GM18867 (cell line): ENCODE results near the gene GABRD.

Source experiments
- ATAC-seq: cut with Tn5 transposase; IDR thresholded peaks from one replicate; pipeline ENCODE4 v1.9.1; 2021; ENCODE audit warnings: mild to moderate bottlenecking, moderate library complexity; ENCODE audit not compliant: unreplicated experiment

The GABRD gene

DNA sequence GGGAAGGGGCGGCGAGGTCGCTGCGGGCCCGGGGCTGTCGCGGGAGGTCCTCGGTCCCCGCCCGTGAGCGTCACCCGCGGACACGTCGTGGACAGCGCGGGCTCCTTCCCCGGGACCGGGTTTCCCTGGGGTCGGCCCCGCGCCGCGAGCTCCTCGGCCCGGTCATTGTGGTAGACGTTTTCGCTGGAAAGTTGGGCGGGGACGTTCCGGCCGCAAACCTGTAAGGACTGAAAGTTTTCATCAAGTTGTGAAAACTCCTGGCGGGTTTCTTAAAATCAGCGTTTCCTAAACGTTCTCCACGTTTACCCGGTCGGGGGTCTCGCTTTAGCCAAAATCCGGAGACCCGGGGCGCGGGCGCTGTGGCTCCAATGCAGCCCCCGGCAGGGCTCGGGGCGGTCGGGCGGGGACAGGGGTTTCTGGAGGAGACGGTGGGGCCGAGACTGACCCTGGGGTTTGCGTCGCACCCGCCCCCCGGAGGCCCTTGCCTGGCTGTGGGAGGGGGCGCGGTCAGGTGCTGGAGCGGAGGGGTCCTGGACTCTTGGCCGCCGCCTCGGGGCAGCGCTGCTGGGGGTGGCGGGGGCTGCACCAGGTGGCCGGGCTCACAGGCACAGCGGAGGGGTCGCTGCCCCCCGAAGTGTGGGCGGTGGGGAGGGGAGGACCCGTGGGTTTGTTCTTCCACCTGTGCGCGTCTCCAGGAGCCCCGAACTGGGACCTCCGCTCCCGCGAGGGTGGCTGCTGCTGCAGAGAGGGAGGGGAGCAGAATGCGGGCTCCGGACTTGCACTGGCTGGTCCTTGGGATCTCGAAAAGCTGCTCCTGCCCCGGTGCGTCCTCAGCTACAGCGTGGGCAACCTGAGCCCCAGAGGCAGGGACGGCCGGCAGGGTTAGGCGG is 31.9 kb downstream of the GABRD start:
- ATAC-seq = no peak

DNA sequence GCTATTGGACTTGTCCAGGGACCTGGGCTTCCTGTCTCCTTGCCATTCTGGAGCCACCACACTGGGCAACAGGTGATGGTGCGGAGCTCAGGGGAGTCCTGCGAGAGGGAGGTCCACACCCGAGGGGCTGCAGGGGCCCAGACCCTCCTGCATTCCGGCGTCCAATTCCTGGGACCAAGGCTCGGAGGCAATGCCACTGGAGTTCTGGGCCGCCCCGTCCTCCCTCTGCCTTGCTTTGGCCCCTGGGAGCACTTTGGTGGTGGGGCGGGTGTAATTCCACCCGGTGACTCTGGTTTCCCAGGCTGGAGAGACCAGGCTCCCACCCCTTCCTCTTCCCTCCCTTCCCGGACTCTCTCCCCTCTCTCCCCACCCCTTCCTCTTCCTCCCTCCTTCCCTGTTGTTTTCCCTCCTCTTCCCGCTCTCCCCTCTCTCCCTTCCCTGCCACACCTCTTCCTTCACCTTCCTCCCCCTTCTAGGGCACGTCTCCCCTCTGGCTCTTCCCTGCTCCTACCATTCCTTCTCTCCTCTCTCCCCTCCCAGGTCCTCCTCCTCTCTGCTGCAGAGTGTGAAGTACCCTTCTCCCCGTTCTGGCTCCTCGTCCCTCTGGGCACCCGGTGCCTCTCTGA is 33.0 kb downstream of the GABRD start:
- no peak for ATAC-seq

DNA sequence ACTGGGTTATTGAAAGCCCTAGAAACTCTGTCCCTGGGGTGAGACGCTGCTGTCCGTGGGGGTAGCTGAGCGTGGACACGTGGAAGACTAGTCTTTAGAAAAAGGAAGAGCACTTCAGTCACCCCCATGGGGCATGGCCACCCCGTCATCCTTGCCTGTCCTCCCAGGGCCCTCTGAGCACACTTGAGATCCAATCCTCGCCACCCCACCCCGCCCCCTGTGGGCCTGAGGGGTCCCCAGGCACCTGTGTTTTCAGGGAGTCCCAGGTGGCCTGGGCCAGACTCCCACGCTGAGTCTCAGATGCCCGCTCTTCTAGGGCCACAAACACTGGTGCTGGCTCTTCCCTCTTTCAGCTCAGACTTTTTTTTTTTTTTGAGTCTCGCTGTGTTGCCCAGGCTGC is 33.6 kb downstream of the GABRD start:
- no peak for ATAC-seq

DNA sequence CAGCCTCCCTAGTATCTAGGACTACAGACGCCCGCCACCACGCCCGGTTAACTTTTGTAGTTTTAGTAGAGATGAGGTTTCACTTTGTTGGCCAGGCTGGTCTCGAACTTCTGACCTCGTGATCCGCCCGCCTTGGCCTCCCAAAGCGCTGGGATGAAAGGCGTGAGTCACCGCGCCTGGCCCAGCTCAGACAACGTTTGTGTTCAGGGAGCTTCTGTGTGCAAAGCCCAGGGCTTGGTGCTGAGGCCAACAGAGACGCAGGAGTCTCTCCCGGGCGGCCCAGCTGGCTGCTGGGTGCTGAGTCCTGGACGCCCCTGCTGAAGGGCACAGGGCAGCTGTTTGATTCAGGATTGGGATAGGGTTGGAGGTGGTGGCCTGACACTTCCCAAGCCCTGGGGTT is 34.1 kb downstream of the GABRD start:
- ATAC-seq = no peak

DNA sequence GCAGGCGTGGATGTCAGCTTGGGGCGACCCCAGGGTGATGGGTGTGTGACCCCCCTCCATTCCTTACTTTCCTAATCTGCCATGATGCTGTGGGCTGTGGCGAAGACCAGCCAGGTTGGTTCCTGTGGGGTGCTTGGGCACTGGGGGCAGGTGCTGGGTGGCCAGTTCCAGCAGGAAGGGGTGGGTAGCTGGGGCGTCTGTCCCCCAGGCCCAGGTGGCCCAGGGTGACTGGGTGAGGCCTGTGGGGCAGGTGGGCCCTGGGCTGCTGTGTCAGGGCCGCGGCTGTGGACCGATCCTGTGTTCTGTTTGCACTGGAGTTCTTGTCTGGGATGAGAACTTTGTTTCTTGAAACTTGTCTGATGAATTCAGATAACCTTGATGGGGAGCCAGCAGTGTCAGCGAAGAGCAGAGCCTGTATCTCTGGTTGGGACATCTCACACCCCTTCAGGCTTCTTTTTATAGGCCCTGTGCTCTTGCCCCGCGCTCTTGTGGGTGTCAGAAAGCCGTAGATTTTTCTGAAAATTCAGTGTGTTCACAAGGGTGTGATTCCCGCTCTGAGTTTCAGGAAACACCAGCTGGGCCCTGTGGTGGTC is 34.7 kb downstream of the GABRD start:
- ATAC-seq = no peak

DNA sequence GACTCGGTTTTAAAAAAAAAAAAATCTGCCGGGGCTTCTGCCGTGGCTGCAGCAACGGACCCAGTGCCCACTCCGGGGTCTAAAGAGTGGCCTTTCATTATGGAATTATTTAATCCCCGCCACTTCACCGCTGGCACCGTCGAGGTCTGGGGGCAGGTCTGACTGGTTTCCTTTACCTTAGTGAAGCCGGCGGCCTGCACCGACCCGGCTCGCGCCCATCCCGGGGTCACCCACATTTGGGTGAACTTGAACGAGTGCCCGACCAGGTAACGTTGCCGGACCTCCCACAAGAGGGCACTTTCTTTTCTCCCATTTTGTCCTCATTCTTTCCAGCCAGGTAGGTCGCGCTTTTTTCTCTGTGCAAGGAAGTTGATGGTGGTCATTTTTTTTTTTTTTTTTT is 35.4 kb downstream of the GABRD start:
- no peak for ATAC-seq

DNA sequence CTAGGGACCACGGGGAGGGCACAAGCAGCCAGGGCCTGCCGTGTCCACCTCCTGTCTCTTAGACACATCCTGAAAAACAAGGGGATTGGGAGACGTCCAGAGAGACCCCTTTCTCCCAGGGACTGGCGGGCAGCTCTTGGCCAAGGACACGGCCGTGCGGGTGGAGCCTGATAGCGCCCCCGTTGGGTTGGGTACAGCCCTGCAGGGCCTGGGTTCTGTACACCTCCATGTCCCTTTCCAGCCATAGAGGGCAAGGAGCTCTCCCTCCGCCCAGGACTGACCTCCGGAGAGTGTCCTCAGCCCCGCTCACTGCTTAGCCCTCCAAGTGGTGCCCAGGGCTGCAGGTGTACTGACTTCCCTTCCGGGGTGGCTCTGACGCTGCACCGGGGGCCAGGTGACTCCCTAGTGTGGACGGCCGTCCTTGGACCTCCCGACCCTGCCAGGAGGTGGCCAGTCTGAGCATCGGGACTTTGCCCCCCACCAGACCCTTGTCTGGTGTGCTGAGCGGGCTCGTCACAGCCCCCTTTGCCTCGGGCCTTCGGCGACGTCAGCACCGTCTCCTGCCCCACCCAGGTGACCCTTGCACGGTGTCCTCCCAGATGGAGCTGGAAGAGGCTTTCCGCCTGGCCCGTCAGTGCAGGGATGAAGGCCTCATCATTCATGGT is 36.9 kb downstream of the GABRD start:
- ATAC-seq = no peak

DNA sequence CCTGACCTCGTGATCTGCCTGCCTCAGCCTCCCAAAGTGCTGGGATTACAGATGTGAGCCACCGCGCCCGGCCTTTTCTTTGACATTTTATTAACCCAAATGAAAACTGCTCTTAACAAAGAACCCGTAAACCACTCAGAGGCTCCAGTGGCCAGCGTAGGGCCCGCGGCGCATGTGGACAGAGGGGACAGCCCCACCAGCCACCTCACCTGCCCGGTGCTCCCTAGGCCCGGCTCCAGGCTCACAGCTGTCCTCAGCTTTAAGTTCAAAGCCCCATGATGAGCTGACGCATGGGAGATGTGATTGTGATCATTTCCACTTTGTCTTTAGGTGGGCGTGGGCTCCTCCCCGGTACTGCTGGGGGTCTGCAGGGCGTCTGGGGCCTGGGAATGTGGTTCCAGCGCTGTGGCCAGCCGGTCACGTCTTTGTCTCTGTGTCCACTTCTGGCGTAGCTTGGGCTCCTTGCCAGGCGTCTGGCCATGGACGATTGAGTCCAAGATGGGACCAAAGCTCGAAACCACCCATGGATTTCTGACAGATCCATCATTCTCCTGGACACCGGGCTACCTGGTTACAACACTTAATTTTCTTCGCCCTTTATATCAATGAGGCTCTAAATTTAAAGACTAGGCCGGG is 37.9 kb downstream of the GABRD start:
- no peak for ATAC-seq

DNA sequence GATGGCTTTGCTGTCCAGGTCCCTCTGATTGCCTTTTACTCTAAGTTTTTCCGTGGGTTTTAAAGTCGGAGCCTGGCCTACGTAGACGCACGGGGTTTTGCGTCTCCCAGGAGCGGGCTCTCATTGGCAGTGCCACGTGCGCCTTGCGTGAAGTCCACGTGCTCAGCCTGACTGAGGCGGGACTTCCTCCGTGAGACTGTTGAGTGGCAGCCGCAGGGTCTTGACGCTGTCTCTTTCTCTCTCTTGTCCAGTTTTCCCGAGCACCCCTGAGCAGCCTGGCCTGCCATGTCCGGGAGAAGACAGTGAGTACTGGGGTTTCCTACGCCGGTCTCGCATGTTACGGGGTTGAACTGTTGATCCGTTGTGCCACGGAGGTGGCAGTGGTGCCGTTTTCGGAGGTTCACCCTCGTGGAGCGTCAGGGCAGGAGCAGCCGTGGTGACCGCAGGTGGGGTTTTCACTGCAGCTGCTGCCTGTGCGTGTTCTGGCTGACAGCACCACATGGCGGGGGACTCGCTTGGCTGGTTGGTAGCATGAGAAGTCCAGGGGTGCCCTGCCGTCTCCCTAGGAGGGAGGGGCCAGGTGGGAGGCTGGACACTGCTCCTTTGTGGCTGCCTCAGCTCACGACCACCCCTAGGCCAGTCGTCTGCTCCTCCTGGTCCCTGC is 40.3 kb downstream of the GABRD start:
- no peak for ATAC-seq

DNA sequence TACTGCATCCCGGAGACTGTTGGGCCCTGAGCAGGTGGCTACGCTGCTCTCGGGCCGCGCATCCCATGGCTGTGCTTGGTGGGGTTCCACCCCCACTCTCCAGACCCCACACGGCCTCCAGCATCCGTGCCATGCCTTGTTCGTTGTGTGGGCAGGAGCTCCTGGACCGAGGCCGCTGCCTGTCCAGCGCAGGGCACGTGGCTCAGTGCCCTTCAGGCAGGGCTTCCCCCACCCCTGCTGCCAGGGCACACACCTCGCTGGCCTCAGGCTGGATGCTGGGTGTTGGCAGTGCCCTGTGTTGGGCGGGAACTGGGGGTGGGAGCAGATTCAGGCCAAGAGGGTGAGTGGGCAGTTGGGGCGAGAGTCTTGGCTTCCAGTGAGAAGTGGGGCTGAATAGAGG is 40.9 kb downstream of the GABRD start:
- ATAC-seq = no peak

DNA sequence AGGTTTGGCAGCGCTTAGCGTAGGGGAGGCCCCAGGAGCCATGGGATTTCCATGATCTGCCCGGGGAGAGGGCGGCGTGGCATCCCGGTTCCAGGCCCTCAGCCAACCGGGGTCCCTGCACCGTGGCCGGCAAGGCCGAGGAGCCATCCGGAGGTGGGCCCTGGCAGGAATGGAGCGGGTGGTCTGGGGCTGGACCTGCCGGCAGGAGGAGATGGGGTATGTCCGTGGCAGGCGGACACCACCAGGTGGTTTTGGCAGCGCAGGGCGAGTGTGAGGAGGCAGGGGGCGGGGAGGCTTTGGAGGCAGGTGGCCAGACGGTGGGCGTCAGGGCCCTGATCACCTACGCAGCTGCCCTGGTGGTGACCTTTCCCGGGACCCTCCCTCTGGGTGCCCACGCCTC is 41.4 kb downstream of the GABRD start:
- ATAC-seq = no peak

DNA sequence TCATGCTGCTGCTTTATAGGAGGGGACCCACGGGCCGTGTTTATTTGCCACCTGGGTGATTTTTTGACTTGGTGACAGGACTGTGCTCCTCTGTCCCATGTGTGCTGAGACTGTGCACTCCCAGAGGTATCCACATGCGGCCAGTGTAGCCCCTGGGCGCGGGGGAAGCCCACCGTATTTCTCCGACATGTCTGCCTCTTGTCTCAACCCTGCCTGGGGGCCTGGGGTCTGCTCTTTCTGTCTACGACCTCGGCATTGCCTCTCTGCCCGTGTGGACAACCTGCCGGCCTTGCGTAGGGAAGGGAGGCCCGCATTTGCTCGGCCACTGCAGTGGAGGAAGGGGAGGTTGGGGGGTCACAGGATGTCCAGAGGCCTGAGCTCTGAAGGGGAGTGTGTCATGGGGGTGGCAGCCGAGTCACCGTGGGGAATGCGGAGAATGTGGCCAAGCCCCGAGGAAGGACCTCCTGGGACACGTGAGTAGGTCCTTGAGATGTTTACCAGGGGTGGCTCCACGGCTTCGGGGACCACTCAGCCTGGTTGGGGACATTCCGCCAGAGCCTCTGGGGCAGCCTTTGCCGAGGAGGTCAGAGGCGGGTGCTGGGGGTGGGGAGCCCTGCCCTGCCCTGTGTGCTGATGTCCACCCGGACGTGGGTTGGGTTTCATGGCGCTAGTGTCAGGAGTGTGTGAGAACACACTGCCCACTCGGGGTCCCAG is 42.1 kb downstream of the GABRD start:
- ATAC-seq = no peak

DNA sequence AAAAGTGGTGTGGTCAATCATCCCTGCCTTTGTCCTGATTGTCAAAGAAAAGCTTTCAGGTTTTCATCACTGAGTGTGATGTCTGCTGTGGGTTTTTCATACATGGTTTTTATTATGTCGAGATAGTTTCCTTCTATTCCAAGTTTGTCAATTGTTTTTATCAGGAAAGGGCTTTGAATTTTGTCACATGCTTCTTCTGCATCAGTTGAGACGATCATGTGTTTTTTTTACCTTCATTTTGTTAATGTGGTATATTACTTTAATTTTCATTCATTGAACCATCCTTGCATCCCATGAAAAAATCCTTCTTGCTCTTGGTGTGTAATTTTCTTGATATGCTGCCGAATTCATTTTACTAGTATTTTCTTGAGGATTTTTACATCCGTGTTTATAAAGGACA is 46.6 kb downstream of the GABRD start:
- ATAC-seq = no peak

DNA sequence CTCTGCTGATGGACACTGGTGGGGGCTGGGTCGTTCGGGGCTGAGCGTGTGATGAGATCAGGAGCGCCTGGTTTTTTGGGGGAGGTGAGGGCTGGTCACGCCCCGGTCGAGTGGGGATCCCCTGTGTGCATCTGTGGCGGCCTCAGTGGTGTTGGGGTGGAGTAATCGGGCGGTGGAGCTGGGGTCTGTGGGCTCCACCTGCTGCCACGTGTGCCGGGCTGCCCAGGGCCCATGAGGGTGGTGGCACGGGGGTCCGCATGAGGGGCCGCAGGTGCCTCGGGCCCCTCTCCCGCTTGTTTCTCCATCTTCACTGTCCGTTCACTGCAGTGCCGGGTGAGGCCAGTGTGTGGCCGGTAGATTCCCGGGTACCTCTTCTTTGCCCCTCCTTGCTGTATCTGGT is 48.2 kb downstream of the GABRD start:
- ATAC-seq = no peak

DNA sequence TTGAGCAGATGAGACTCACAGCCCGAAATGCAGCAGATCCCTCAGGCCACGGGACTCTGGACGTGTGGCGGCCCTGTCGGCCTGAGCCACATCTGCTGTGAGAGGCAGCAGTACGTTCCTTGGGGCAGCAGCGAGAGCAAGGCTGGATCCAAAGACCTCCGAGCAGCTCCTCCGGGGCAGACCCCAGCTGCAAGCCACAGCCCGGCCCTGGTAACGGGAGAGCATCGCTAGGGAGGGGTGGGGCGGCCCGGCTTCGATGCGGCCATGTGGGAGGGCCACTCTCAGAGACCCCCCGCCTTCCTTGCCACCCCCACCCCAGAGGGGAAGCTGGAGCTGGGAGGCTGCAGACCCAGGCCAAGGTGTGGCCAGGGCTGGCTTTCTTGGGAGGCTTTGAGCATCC is 48.8 kb downstream of the GABRD start:
- ATAC-seq = no peak

DNA sequence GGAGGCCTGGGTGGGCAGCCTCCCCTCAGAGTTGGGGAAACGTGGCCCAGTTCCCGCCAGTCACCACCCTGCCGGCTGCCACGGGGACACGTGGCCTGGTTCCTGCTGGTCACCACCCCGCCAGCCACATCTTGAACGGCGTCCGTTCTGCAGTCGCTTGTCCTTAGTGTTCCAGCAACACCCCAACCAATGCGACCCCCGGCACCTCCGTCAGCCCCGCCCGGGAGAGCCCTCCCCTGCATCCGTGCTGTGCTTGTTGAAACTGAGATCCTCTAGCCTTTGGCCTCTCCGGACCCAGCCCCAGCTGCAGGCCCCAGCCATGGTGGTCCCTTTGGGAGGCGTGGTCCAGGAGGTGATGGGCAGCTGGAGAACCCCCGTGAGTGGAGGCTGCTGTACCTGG is 49.8 kb downstream of the GABRD start:
- ATAC-seq = no peak

DNA sequence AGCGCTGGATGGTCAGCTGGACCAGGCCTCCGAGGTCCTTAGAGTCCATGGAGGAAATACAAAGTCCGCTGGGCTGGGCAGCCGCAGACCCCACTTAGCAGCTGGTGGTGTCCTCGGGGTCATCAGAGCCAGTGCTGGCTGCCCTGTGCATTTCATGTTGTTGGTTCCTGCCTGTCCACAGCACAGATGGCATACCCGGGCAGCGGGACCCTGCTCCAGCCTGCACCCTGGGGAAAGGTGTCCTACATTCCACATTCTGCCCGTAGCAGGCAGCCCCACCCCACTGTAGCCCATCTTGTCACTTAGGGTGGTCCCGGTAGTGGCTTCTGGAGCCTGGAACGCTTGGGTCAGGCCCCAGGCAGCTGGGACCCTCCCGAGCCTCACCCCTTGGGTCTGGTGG is 50.9 kb downstream of the GABRD start:
- ATAC-seq = no peak

DNA sequence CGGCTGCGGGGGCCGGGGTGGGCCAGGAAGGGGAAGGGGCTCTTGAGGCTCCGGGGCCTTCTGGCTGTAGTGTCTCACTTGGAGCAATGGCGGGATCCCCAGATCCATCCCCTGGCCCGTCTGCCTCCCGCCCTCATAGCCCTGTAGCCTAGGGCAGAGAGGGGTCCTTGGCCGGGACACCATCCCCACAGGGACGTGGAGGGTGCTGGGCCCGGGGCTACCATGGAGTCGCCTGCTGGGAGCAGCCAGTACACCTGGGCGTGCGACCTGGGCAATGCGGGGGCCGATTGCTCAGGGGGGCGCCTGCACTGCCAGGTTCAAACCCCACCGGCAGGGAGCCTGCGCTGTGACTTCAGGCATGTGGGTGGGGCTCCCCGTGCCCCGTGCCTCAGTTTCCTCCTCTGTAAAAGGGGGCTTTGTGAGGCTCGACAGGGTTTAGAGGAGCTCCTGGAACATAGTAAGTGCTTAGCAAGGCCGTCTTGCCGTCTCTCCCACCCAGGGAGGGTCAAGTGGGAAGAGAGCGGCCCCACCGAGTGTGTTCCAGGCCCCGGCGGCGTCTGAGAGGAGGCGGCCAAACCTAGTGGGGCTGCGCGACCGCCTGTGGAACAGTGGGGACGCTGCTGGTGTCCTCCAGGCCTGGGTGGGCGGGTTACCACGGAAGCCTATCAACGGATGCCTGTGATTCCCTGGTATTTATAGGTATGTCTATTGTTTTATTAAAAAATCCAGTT is 51.8 kb downstream of the GABRD start:
- no peak for ATAC-seq

DNA sequence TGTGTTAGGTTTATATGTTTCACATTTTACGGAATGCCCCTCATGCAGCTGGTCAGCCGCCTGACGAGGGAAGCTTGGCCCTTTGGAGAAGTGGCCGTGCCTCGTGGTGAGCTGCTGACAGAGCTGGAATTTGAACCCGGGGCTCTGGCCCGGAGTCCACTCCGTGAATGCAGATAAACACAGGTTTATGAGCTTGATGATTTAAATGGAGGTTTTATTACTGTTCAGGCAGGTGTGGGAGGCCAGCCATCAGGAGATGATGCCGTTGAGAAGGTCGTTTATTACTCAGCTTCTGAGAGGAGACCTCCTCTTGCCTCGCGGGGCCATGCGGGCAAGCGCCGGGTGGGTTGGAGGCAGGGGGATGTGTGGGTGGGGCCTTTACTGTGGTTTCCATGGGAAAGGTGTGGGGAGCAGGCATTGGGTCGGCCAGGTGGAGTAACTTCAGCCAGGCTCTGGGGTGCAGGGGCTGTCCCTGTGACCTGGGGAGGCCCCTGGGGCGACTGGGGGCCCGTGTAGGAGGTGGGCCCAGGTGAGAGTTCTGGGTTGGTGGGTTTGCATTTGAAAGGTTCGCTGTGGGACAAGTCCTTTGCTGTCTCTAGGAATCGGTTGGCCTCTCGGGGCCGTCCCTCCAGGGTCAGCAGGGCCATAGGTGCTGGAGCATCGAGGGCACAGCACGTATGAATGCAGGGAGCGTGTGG is 53.1 kb downstream of the GABRD start:
- ATAC-seq = no peak
